Stomach (tissue), 9 donors: Measurements from ENCODE around the gene SARDH. TPM values are rescaled to one million over a fixed set of nuclear protein-coding genes. Genes with fewer than 3 reads are reported as not detected.

Experiments used
- DNase-seq, 2 donors: peaks; one replicate each; pipeline versions ENCODE4 v3.0.0 to v3.0.0-alpha.2; 2013 to 2019
- H3K27ac ChIP-seq, 5 donors: fragments of 200-600 bp in 4 of 5; sonication (generic) in 4 of 5; one replicate each; pipeline ENCODE4 v1.5.1; 2013 to 2019; ENCODE audit warnings: mild to moderate bottlenecking in 1 of 5, moderate library complexity in 1 of 5
- H3K27me3 ChIP-seq, 3 donors: fragments of 200-600 bp; sonication (generic); one replicate each; pipeline ENCODE4 v1.5.1; 2017 to 2019; ENCODE audit warnings: mixed run types in 1 of 3
- H3K36me3 ChIP-seq, 4 donors: fragments of 200-600 bp; sonication (generic); 1 replicate in 3 of 4; 2 replicates in 1 of 4; pipeline ENCODE4 v1.5.1; 2016 to 2019
- H3K4me1 ChIP-seq, 4 donors: fragments of 200-600 bp; sonication (generic); one replicate each; pipeline ENCODE4 v1.5.1; 2016 to 2019
- H3K4me3 ChIP-seq, 4 donors: fragments of 200-600 bp; sonication (generic) in 3 of 4; one replicate each; pipeline ENCODE4 v1.5.1; 2016 to 2019; ENCODE audit warnings: mild to moderate bottlenecking in 1 of 4
- H3K9me3 ChIP-seq, 4 donors: fragments of 200-600 bp; sonication (generic); one replicate each; pipeline ENCODE4 v1.5.1; 2016 to 2019
- CTCF ChIP-seq, 7 experiments: fragments of 450-650 bp in 4 of 7; fragments of 200-600 bp in 3 of 7; sonication (generic) in 3 of 7; IDR thresholded peaks; one replicate each; pipeline ENCODE4 v1.5.1; 2016 to 2019; ENCODE audit warnings: antibody characterized with exemption in 7 of 7, control low read depth in 2 of 7, mild to moderate bottlenecking in 1 of 7
- EP300 ChIP-seq: sonication (generic); formaldehyde crosslinking; IDR thresholded peaks from one replicate; pipeline ENCODE4 v1.6.1; 2017; ENCODE audit warnings: antibody characterized with exemption
- POLR2A ChIP-seq, 4 donors: fragments of 450-650 bp; IDR thresholded peaks; one replicate each; pipeline ENCODE4 v1.6.1; 2016; ENCODE audit warnings: antibody characterized with exemption in 4 of 4, control low read depth in 2 of 4, mild to moderate bottlenecking in 1 of 4, moderate library complexity in 1 of 4
- POLR2AphosphoS5 ChIP-seq, 3 donors: sonication (generic); formaldehyde crosslinking; IDR thresholded peaks; one replicate each; pipeline ENCODE4 v1.6.1; 2016; ENCODE audit warnings: antibody characterized with exemption in 3 of 3
- WGBS, 5 donors: extraction: QIAGEN DNeasy Blood & Tissue Kit in 3 of 5; methylation state at CpG; one replicate each; pipeline versions ENCODE4 v1.1.5 to v1.1.7; 2013 to 2018; 5-methylcytosine and 5-hydroxymethylcytosine counted together
- intact Hi-C: fragments of 100-400 bp; cut with DNase I; formaldehyde crosslinking; loops from one replicate; pipeline ENCODE4 v1.15.1; 2023; ENCODE audit warnings: low total_unique reads
- polyA plus RNA-seq, 3 donors: library from polyadenylated mRNA; stranded (reverse); fragments of 200-250 nt; gene quantifications; one replicate each; pipeline ENCODE4 v1.2.3, GENCODE V29; 2013
- total RNA-seq, 5 donors: library from RNA; depleted of rRNA; stranded (reverse); fragments of >200 nt; gene quantifications; one replicate each; pipeline versions ENCODE4 v1.1.0 to v1.2.3, GENCODE V29; 2014 to 2016
- donor health status: healthy with polysubstance abuse.
- donor health status: Bipolar disorder and iron deficiency.
- donor health status: healthy.

The SARDH gene
- total and polyA plus RNA-seq, 8 donors: 0.76 to 15.2 (median 2.6) TPM; not detected in 1

GRCh38 chr9:133640580-133641395 is 97.4 kb downstream of the SARDH start:
- Histone ChIP-seq H3K36me3 (no peaks in the 10 kb centered on the region), H3K27ac (no peak overlapping the region), H3K4me1 (no peaks in the 10 kb centered on the region), H3K27me3 (peaks cover 0 to 28% (median 0%) of the 10 kb centered on the region in 3 donors), H3K9me3 (no peaks in the 10 kb centered on the region), H3K4me3 (no peak overlapping the region)
- WGBS, 5 donors: 71 to 77% (median 73%) methylated on average over 13 of the region's 13 CpGs
- TF ChIP-seq POLR2AphosphoS5 (IDR thresholded peaks at IDR 0.05) (no peak), EP300 (no peak), POLR2A (IDR thresholded peaks at IDR 0.05) (no peak), CTCF (IDR thresholded peaks at IDR 0.05) (no peak)
- DNase-seq: no peak
- intact Hi-C loops: no loop called here

GRCh38 chr9:133640160-133640559 is 98.0 kb downstream of the SARDH start:
- Histone ChIP-seq H3K27me3 (peaks cover 0 to 34% (median 0%) of the 10 kb centered on the region in 3 donors), H3K9me3 (no peaks in the 10 kb centered on the region), H3K4me1 (no peaks in the 10 kb centered on the region), H3K36me3 (no peaks in the 10 kb centered on the region), H3K4me3 (no peak overlapping the region), H3K27ac (no peak overlapping the region)
- DNase-seq: no peak
- WGBS, 5 donors: 69 to 94% (median 90%) methylated on average over 5 to 7 of the region's 7 CpGs
- intact Hi-C loops: no loop called here
- TF ChIP-seq POLR2A (IDR thresholded peaks at IDR 0.05) (no peak), POLR2AphosphoS5 (IDR thresholded peaks at IDR 0.05) (no peak), EP300 (no peak), CTCF (IDR thresholded peaks at IDR 0.05) (no peak)

DNA sequence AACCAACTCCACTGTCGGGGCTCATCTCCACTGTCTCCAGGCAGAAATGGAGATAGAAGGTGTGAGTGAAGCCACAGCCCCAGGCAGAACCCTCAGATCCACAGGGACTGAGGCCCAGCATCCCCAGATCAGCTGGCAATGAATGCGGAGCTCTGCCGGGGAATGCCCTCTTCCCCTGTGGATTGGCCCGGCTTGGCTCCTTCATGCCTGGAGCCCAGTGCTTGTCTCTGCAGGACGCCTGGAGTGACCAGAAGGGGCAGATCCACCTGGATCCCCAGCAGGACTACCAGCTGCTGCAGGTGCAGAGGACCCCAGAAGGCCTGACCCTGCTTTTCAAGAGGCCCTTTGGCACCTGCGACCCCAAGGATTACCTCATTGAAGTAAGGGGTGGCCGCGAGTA is 98.5 kb downstream of the SARDH start:
- intact Hi-C loops: no loop called here
- no peaks in the 10 kb centered on the region for H3K4me1 ChIP-seq
- no peaks in the 10 kb centered on the region for H3K9me3 ChIP-seq
- WGBS, 5 donors: 81 to 100% (median 84%) methylated on average over 2 to 8 of the region's 8 CpGs
- no peak for DNase-seq
- H3K27me3 ChIP-seq: peaks cover 0 to 39% (median 0%) of the 10 kb centered on the region in 3 donors
- H3K36me3 ChIP-seq: no peaks in the 10 kb centered on the region
- TF ChIP-seq POLR2AphosphoS5 (IDR thresholded peaks at IDR 0.05) (no peak), EP300 (no peak), POLR2A (IDR thresholded peaks at IDR 0.05) (no peak), CTCF (IDR thresholded peaks at IDR 0.05) (no peak)
- no peak overlapping the region for H3K4me3 ChIP-seq
- no peak overlapping the region for H3K27ac ChIP-seq

- H3K9me3 ChIP-seq: no peaks in the 10 kb centered on the region
- peaks cover 0 to under 1% (median 0%) of the 10 kb centered on the region in 4 donors for H3K4me1 ChIP-seq
- DNase-seq: no peak
- H3K27me3 ChIP-seq: peaks cover 0 to 48% (median 8%) of the 10 kb centered on the region in 3 donors
- no peak for TF ChIP-seq POLR2AphosphoS5 (IDR thresholded peaks at IDR 0.05)
- no peak for TF ChIP-seq POLR2A (IDR thresholded peaks at IDR 0.05)
- no peak for TF ChIP-seq CTCF (IDR thresholded peaks at IDR 0.05)
- no peak for TF ChIP-seq EP300
- H3K36me3 ChIP-seq: no peaks in the 10 kb centered on the region
- intact Hi-C loops: no loop called here
- WGBS, 5 donors: 37 to 82% (median 60%) methylated on average over 7 to 8 of the region's 8 CpGs
- no peak overlapping the region for H3K27ac ChIP-seq
- no peak overlapping the region for H3K4me3 ChIP-seq
These were observed 99.4 kb downstream of the SARDH start for GRCh38 chr9:133638711-133639110.
